Memory B cell (primary cell): ENCODE data around the gene TOM1L2.

ENCODE experiments used
- ATAC-seq: fragments of 150-1000 bp; cut with Tn5 transposase; 2 replicates; pipeline ENCODE4 v1.10.0; 2021; ENCODE audit warnings: low read depth, mild to moderate bottlenecking, moderate library complexity
- DNase-seq, 2 donors: peaks; one replicate each; pipeline ENCODE4 v3.0.0; 2022; ENCODE audit warnings: low spot score in 2 of 2
- H3K27ac Mint-ChIP-seq: one replicate; pipeline ENCODE4 v1.8.0; 2022; ENCODE audit warnings: mild to moderate bottlenecking, moderate library complexity, mixed read lengths
- H3K27me3 Mint-ChIP-seq: one replicate; pipeline ENCODE4 v1.8.0; 2022; ENCODE audit warnings: mixed read lengths
- H3K36me3 Mint-ChIP-seq: one replicate; pipeline ENCODE4 v1.8.0; 2022; ENCODE audit warnings: mild to moderate bottlenecking, mixed read lengths
- H3K4me1 Mint-ChIP-seq: one replicate; pipeline ENCODE4 v1.8.0; 2022; ENCODE audit warnings: mixed read lengths
- H3K4me3 Mint-ChIP-seq: one replicate; pipeline ENCODE4 v1.8.0; 2022; ENCODE audit warnings: mild to moderate bottlenecking, moderate library complexity, mixed read lengths
- H3K9me3 Mint-ChIP-seq: one replicate; pipeline ENCODE4 v1.8.0; 2022; ENCODE audit warnings: mixed read lengths

TOM1L2 gene

DNA sequence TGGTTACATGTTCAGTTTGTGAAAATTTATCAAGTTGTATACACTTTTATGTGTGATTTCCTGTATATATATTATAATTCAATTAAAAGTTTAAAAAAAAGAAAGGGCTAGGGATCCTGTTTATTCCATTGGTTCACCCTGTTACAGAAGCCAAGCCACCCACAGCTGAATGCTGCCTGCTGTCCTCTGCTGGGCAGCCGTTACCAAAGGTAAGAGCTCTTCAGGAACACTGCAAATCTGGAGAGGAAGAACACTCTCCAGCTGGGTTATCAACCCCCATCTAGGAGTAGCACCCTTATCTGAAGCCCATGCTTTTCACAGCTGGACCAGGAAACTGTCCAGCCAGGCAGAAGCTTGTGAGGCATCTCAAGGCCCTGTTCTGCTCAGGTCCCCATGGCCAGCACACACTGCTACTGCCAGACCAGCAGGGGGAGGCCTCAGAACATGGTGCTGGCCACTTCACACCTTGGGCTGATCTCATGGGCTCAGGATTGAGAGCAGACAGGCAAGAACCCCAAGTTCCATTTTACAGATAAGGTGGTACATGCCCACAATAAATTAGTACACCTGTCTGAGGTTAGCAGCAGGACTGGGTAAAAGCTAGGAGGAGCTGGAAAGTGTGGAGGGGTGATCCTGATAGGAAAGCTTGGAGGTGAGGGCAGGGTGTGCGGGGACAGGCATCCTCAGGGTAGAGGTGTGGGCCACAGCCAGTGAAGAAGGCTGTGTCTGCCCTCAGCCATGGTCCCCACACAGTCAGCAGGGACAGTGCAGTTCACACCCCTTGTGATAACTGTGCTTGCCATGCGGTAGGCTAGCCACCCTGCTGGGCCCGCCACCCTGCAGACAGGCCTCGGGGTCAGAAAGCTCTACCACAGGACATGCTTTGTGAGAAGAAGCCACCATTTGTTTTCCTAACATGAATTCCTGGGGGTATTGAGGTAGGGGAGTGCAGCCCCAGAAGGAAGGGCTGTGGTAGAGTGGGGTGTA, 81.1 kb downstream of the TOM1L2 start:
- Mint-ChIP-seq H3K36me3 (peaks cover 18% of the 10 kb centered on the region), H3K9me3 (no peaks in the 10 kb centered on the region), H3K4me1 (peaks cover 3% of the 10 kb centered on the region), H3K4me3 (no peak overlapping the region), H3K27me3 (no peaks in the 10 kb centered on the region), H3K27ac (no peak overlapping the region)
- DNase-seq (no peak), ATAC-seq (peak; percentile 63)

DNA sequence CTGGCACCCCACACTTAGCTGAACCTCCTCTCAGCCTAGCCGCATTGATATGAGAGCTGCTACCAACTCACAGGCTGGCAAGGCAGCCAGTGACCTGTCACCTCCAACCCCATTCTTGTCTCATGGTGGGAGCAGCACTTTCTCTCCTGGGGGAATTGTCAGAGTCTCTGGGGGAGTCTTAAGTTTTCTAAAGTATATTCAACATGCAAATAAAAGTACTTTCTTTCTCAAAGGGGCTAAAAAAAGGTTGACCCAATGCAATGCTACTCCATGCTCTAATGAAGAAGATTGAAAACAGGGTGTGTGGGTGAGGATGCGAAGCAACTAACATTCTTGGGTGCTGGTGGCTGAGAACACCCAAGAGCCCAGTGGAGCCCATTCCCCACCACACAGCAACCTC, 82.3 kb downstream of the TOM1L2 start:
- no peak for ATAC-seq
- Mint-ChIP-seq H3K27ac (peak overlapping the region; percentile 28), H3K4me1 (peaks cover 3% of the 10 kb centered on the region), H3K27me3 (no peaks in the 10 kb centered on the region), H3K36me3 (peaks cover 12% of the 10 kb centered on the region), H3K4me3 (no peak overlapping the region), H3K9me3 (no peaks in the 10 kb centered on the region)
- DNase-seq = no peak

DNA sequence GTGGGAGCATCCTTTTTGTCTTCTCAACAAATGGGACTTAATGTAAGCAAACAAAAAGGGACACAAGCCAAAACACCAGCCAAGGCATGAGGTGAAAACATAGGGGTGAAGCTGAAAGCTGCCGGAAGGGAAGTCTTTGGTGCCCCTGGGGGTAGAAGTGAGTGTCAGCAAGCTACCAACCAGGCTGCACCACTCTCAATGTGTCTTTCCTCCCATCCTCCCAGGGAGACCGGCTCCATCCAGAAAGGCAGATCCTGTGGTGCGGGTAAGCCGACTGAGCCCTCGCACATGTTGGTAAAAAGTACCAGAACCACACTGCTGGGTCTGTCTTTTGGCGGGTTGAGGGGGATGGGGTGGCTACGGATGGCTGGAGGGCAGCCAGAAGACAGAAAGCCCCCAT, 83.4 kb downstream of the TOM1L2 start:
- Mint-ChIP-seq H3K27me3 (no peaks in the 10 kb centered on the region), H3K4me3 (no peak overlapping the region), H3K36me3 (peaks cover 17% of the 10 kb centered on the region), H3K9me3 (no peaks in the 10 kb centered on the region), H3K4me1 (peaks cover 3% of the 10 kb centered on the region), H3K27ac (peak overlapping the region; percentile 41)
- ATAC-seq = no peak
- DNase-seq = no peak

DNA sequence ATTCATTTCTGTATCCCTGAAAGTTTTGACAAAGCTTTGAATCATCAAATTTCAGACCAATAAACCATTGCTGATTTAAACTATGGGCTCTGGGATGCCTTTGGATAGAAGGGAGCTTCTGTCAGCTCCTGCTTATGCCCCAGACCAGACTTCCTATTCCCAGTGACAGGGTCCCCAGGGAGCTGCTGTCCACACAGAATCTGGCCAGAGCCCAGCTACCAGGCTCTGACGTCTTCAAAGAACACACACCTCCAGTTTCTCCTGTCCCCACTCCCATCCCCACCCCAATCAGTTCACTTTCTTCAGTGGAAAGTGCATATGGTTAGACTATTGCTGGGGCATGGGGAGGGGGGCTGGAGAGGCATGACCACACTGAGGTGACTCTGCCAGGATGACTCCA, 83.8 kb downstream of the TOM1L2 start:
- Mint-ChIP-seq H3K4me1 (peaks cover 3% of the 10 kb centered on the region), H3K27me3 (no peaks in the 10 kb centered on the region), H3K4me3 (no peak overlapping the region), H3K9me3 (no peaks in the 10 kb centered on the region), H3K27ac (peak overlapping the region; percentile 41), H3K36me3 (peaks cover 17% of the 10 kb centered on the region)
- ATAC-seq (no peak), DNase-seq (no peak)

DNA sequence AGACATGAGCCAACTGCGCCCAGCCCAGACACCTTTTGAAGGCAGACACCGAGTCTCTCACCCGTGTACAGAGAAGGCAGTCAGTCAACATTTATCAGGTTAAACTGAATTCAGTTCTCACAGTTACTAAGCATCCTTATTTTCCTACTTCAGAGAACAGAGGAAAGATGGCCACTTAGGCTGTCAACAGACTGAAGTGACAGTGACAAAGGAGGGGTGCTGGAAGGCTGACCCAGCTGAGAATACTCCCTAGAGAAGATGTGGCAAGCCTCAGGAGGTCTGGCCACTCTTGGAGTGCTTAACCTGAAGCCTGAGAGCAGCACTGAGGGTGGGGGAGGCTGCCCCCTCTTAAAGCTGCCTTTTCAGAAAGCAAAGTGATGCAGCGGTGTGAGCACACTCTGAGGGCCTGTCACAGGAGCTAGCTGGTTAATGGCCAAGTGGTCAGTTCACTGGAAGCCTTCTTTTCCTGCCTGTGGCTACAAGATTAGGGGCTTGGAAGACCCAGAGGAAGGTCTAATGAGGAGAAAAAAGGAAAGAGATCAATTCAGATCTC, 84.4 kb downstream of the TOM1L2 start:
- DNase-seq = no peak
- no peak for ATAC-seq
- Mint-ChIP-seq H3K27me3 (no peaks in the 10 kb centered on the region), H3K27ac (no peak overlapping the region), H3K9me3 (no peaks in the 10 kb centered on the region), H3K4me1 (peaks cover 3% of the 10 kb centered on the region), H3K36me3 (peaks cover 13% of the 10 kb centered on the region), H3K4me3 (no peak overlapping the region)

DNA sequence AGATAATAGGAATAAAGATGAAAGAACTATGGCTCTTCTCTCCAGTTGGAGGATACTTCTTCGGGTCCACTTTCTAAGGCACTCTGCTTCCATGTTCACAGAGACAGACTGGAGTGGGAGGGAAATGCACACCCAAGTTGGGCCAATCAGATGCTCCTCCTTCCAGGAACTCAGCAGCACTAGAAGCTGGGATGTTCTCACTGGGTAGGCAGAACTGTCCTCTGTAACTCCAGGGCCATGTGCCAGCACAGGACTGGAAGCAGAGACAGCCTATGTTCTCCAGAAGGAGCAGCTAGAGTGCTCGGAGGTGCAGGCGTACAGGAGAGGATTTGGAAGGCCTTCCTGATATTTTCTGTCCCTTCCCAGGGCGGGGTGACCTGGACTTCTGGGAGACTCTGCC, 85.5 kb downstream of the TOM1L2 start:
- peaks cover 10% of the 10 kb centered on the region for H3K36me3 Mint-ChIP-seq
- ATAC-seq = no peak
- DNase-seq = no peak
- no peaks in the 10 kb centered on the region for H3K27me3 Mint-ChIP-seq
- H3K4me1 Mint-ChIP-seq = peaks cover 3% of the 10 kb centered on the region
- no peaks in the 10 kb centered on the region for H3K9me3 Mint-ChIP-seq
- H3K4me3 Mint-ChIP-seq = no peak overlapping the region
- H3K27ac Mint-ChIP-seq = no peak overlapping the region

DNA sequence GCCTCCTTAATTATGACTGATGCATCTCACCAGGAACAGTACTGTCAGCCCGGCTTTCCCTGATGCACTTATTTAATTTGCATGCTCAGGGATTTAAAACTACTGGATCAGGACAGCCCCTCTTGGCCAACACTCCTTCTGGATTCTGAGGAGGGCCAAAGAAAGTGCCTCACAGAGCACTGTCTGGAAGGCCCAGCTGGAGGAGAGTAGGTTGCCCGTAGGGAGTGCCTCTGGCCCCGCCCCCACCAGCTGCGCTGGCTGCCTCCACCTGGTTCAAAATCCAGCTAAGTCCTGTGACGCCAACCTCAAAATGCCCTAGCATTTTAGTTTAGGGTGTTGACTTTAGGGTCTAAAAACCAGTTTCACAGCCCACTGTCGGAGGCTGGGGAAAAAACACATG, 86.0 kb downstream of the TOM1L2 start:
- no peak for DNase-seq
- ATAC-seq = no peak
- H3K36me3 Mint-ChIP-seq = peaks cover 10% of the 10 kb centered on the region
- no peak overlapping the region for H3K4me3 Mint-ChIP-seq
- peaks cover 3% of the 10 kb centered on the region for H3K4me1 Mint-ChIP-seq
- no peaks in the 10 kb centered on the region for H3K9me3 Mint-ChIP-seq
- no peak overlapping the region for H3K27ac Mint-ChIP-seq
- H3K27me3 Mint-ChIP-seq = no peaks in the 10 kb centered on the region

DNA sequence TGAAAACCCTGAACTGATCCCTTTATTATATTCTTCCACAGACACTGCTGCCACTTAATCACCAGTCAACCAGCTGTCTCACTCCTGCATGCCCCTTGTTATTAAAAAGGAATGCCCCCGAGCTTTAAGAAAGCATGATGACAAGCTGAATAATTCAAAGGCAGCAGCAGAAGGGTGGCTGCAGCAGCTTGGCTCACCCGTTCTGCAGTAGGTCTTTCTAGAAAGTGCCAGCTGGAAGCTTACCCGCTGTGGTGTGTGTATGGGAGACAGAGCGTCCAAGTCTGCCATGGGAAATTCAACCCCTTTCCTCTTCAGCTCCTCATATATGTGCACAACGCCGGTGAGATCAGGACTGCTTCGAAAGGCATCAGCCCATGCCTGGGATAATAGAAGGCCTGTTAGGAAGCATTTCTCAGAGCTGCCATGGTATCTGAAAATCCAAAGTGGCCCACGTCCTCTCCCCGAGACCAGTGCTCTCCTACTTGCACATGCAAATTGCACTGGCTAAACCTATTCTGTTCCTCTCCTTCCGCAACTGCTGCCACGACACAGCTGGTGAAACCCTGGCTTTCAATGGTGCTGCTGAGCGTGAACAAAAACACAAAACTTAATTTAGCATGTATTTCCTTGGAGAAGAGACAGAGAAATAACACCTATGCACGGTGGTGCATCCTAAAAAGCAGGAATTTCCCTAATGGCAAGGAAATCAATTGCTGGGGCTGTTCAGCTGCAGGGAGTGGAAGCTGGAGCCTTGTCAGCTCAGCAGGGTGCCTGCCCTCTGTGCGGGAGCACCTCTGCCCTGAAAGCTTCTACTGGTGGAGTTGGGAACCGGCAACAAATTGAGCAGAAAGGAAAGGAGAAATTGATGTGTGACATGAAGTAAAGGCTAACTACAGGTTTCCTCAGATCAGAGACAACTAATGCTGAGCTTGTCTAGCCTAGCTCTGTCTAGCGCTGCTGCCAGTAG, 87.5 kb downstream of the TOM1L2 start:
- no peaks in the 10 kb centered on the region for H3K27me3 Mint-ChIP-seq
- H3K4me1 Mint-ChIP-seq = no peaks in the 10 kb centered on the region
- no peaks in the 10 kb centered on the region for H3K9me3 Mint-ChIP-seq
- H3K27ac Mint-ChIP-seq = no peak overlapping the region
- DNase-seq (no peak), ATAC-seq (no peak)
- H3K36me3 Mint-ChIP-seq = peaks cover 10% of the 10 kb centered on the region
- H3K4me3 Mint-ChIP-seq = no peak overlapping the region

DNA sequence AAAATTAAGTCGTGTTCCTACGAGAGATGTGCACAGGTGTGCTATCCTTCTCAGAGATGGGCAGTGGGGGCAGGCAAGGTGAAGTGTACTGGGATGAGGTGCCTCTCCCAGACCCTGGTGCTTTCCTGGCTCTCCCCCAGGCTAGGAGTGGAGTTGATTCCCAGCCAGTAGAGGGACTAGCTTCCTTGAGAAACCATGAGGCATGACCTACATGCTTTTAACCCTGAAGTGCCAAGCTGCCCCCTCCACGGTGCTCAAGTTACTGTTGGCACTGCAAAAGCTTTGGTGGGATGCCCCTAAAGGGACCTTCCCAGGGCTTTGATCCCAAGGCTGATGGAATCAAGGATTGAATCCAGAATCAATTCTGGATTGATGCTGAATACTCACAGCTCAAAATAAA, 88.4 kb downstream of the TOM1L2 start:
- peaks cover 13% of the 10 kb centered on the region for H3K36me3 Mint-ChIP-seq
- no peaks in the 10 kb centered on the region for H3K9me3 Mint-ChIP-seq
- no peak overlapping the region for H3K4me3 Mint-ChIP-seq
- H3K27me3 Mint-ChIP-seq = no peaks in the 10 kb centered on the region
- no peak for ATAC-seq
- no peaks in the 10 kb centered on the region for H3K4me1 Mint-ChIP-seq
- H3K27ac Mint-ChIP-seq = no peak overlapping the region
- DNase-seq = no peak

DNA sequence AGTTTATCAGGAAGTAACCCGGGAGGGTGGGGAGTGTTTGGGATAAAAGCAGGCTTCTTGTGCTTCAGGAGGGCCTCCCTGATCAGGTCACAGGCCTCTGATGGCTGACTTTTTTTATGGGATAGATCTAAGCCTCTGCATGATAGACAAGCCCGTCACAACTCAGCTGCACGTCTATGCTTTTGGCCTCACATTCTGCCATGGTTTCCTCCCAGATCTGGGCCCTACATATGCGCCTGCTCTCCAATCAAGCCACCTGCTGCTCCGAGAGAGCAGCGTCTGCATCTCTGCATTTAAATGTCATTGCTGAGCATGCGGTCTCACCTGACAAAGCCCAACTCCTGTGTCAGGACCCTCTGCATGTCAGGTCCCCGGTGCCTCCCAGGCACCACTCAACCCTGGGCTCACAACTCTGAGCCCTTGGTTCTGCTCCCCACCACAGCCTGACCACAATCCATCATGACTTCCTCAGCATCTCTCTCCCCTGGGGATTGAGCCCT, 90.1 kb downstream of the TOM1L2 start:
- H3K9me3 Mint-ChIP-seq = no peaks in the 10 kb centered on the region
- peaks cover 17% of the 10 kb centered on the region for H3K36me3 Mint-ChIP-seq
- no peak overlapping the region for H3K27ac Mint-ChIP-seq
- ATAC-seq (no peak), DNase-seq (no peak)
- H3K27me3 Mint-ChIP-seq = no peaks in the 10 kb centered on the region
- H3K4me3 Mint-ChIP-seq = no peak overlapping the region
- H3K4me1 Mint-ChIP-seq = no peaks in the 10 kb centered on the region

DNA sequence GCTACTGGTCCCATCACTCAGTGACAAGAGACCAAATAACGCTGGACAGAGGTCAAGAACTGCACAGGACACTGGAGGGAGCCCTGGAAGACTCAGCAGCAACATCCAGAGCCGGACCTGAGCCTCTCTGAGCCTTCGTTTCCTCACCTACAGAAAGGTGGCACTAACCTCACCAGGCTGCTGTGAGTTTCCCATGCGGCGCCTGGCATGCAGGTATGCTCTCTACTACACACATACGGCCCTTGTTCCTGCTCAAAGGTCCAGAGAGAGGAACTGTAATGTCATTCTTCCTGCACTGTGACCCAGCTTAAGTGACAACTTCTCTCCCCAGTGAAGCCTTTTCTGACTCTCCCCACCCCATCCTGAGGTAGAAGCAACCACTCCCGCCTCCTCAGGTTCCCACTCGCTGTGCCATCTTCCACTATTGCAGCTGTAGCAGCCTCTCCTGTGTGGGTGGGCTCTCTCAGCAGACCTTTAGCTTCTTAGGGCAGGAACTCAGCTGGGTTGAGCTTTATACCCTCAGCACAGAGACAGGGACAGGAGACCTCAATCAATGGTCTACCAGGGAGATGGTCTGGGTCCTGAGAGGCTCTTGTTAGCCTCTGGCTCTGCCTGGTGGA, 91.5 kb downstream of the TOM1L2 start:
- DNase-seq (no peak), ATAC-seq (no peak)
- no peaks in the 10 kb centered on the region for H3K9me3 Mint-ChIP-seq
- no peaks in the 10 kb centered on the region for H3K4me1 Mint-ChIP-seq
- no peaks in the 10 kb centered on the region for H3K27me3 Mint-ChIP-seq
- H3K36me3 Mint-ChIP-seq = peaks cover 21% of the 10 kb centered on the region
- no peak overlapping the region for H3K27ac Mint-ChIP-seq
- no peak overlapping the region for H3K4me3 Mint-ChIP-seq

DNA sequence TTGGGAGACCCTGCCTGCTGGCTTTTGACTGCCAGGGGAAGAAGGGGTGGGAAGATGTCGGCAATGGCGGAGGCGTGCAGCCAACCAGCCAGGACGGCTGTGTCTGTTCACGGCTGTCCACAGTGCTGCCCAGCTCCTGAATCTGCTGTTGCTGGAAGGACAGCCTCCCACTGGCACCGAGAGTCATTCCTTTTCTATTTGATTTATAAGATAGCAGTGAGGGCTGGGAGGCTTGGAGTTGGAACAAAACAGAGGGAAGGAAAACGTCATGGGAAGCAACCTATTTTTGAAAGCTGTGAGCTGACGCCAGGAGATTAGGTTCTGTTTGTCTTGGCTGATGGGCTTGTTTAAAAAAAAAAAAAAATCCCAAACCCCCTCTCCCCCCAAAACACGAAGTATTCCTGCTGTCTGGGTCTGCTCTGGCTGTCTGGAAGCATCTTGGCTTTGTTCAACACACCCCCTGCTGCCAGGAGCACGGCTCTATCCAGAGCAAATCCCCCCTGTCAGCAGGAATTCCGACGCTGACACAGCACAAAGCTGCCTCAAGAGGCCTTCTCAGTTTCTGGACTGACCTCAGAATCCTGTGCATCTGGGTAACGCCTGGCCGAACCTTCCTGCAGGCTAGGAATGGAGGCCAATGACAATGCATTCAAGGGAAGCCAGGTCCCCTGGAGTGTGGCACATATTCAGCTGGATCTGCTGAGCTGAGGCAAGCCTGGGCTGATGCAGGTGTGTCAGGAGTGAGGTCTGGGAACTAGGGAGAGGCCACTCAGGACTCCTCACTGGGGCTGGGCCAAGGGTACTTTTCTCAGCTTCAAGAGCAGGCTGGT, 94.5 kb downstream of the TOM1L2 start:
- DNase-seq (no peak), ATAC-seq (no peak)
- H3K27me3 Mint-ChIP-seq = no peaks in the 10 kb centered on the region
- peaks cover 16% of the 10 kb centered on the region for H3K36me3 Mint-ChIP-seq
- H3K9me3 Mint-ChIP-seq = no peaks in the 10 kb centered on the region
- H3K4me1 Mint-ChIP-seq = no peaks in the 10 kb centered on the region
- H3K4me3 Mint-ChIP-seq = no peak overlapping the region
- H3K27ac Mint-ChIP-seq = no peak overlapping the region
